Central memory CD4-positive, alpha-beta T cell (primary cell): ENCODE data around the gene WDCP.
"Not testable (repeated sequence)": the region's sequence is repeated elsewhere in the genome, so short reads cannot be mapped to it uniquely, and the experiment has no call there.

Experiments
- DNase-seq: peaks from one replicate; pipeline ENCODE4 v3.0.0; 2022
- total RNA-seq, 3 experiments: gene quantifications; one replicate each; lab custom pipeline; 2026; lab: John Stamatoyannopoulos, UW

The WDCP gene
- 6.9 to 36.0 (median 27.5) reads per million in 3 experiments for total RNA-seq

DNA sequence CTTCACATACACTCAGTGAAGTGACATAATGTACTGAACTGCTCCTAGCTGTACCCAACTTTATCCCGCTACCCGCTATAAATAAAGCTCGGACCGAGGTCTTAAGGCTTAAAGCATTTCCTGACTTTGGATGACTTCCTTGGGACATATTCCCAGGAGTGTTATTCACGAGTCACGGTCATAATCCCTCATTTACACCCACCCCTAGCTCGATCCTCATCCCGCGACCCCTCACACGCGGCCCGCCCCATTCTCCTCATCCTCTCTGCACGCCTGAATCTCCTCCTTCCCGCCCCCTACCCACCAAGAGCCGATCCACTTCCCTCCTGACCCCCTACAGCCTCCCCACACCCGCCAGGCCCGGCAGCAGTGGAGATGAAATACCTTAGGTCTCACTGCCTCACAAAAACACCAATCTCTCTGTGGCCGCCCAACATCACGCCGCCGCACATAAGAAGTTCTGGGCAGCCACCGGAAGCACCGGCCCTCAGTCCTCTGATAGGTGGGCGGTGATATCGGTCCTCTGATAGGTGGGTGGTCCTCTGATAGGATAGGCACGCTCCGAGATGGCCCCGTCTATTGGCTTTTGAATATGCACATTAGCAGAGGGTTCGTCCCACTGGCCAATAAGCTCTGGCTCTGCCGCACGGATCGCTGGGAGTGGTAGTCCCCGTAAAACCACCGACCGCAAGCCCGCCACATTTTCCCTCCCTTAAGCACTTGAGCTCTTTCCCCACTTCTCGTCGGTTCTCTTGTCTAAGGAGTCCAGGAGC, at the start of gene WDCP:
WDCP (minus strand) TSS at position 462 of the 773 bp plus-strand sequence. CDS start 7,897 bp downstream, outside the sequence.
- peak; percentile 94 for DNase-seq

DNA sequence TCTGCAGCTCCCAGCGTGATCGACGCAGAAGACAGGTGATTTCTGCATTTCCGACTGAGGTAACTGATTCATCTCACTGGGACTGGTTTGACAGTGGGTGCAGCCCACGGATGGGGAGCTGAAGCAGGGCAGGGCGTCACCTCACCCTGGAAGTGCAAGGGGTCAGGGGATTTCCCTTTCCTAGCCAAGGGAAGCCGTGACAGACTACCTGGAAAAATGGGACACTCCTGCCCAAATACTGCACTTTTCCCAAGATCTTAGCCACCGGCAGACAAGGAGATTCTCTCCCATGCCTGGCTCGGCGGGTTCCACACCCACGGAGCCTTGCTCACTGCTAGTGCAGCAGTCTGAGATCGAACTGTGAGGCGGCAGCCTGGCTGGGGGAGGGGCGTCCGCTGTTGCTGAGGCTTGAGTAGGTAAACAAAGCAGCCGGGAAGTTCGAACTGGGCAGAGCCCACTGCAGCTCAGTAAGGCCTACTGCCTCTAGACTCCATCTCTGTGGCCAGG, 48.0 kb upstream of the WDCP start:
- not testable (repeated sequence) for DNase-seq

DNA sequence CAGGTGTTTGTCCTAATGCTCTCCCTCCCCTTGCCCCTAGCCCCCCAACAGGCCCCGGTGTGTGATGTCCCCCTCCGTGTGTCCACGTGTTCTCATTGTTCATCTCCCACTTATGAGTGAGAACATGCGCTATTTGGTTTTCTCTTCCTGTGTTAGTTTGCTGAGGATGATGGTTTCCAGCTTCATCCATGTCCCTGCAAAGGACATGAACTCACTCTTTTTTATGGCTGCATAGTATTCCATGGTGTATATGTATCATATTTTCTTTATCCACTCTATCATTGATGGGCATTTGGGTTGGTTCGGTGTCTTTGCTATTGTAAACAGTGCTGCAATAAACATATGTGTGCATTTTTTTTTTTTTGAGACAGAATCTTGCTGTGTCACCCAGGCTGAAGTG, 46.1 kb upstream of the WDCP start:
- not testable (repeated sequence) for DNase-seq

- no peak for DNase-seq
Measured at GRCh38 chr2:24088821-24089359, 41.7 kb upstream of the WDCP start.

DNA sequence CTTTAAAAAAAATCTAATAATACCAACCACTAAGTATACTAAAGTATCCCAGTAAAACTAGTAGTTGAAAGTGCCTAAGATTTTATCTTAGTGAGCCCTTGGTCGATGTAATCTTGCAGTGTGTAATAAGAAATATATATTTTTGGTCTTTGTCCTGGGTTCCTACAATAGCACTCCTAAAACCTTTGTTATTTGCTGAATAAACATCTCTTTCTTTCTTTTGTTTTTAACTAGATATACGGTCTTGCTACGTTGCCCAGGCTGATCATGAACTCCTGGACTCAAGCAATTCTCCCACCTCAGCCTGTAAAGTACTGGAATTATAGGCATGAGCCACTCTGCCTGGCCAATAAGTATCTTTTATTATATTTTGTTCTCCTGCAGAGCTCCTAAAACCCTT, 39.8 kb upstream of the WDCP start:
- no peak for DNase-seq

GRCh38 chr2:24086241-24086640, 39.0 kb upstream of the WDCP start:
- DNase-seq: no peak

DNA sequence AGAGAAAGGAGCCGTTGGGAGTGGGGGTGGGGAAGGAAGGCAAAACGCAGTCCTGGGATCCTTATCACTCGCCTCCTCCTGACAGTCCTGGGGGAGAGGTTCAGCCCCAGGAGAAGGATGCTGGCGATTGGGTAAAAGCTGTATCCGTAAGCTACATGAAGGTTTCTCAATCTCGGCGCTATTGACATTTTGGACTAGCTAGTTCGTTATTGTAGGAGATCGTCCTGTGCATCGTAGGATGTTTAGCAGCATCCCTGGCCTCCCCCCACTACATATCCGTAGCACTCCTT, 38.0 kb upstream of the WDCP start:
- DNase-seq: no peak

- DNase-seq: peak; percentile 76
Measured at GRCh38 chr2:24084386-24085199, 37.4 kb upstream of the WDCP start, which contains the start of gene TP53I3. Gene TP53I3 (minus strand): TSS chr2:24084834. CDS start chr2:24084326, 508 bp downstream.

DNA sequence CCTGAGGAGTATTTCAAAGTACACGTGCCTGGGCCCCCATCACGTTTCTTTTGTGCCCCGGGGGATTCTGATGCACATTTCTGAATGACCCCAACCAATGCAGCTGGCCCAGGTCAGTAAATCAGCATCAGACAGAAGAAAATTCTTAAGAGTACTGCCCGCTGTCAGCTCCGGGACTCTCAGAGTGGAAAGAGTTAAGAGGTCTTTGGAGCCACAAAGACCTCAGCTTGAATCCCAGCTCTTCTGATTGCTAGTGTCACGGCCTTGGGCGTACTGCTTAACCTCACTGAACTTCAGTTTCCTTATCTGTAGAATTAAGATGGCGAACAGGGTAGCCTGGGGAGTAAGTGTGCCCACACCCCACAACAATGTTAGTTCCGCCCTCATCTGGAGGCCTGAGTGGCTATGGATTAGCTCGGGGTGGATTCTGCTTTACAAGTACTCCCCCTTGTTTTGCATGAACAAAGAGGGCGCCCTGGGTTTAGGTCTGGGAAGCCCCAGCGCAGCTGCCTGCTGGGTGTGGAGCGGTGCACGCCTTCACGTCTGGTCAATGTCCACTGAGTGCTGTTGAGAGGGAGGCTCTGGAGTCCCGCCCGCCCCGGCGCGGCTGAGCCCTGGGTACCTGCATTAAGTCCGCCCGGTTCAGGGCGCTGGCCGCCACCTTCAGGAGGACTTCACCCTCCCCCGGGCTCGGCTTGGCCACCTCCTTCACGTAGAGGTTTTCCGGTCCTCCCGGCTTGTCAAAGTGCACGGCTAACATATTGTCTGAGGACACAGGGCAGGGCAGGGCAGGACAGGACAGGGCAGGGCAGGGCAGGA, 36.6 kb upstream of the WDCP start:
- DNase-seq: no peak

- DNase-seq: no peak
Measured at GRCh38 chr2:24082787-24083566, 35.8 kb upstream of the WDCP start.

DNA sequence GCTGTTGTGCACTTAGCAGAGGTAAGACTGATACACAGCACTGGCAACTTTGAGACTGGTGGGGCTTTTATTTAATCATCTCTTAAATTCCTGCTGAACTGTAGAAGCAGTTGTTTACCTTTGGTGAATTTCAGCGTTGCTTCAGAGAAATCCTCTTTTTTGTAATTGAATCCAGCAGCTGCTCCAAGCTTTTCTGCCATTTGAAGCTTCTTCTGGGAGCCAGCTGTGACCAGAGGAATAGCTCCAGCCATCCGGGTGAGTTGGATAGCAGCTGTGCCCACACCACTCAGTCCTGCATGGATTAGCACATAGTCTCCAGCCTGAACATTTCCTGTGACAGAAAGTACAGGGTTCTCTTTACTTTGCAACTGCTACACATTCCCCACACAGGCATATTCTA, 33.5 kb upstream of the WDCP start:
- no peak for DNase-seq

DNA sequence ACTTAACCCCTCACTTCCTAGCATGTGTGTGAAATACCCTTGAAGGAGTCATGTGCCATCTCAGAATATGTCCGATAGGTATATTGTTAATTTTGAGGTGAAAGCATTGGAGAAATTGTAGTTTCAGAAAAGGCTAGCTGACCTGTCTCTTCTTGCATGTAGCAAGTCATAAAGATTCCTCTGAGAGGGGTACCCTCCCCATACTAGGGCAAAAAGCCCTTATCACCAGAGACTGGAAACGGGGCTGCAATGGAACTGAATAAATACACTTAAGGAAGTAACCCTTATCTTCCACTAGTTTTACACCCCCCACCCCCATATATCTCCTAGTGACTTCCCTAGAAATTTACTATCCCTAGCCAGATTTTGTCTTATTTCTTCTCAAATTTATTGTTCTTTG, 30.7 kb upstream of the WDCP start:
- no peak for DNase-seq

DNA sequence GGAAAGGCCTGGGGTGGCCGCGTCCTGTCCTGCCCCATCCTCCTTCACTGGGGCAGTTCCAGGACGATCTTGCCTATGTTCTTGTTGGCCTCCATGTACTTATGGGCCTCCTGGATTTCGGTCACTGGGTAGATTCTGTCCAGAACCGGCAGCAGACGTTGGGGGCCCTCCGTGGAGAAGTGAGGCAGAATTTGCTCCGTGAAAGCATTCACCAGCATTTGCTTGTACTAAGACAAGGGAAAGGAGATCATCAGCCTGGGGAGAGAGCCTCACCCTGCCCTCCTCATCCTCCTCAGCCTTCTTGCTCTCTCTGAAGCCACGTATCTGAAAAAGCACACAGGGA, 30.3 kb upstream of the WDCP start:
- DNase-seq: peak; percentile 3

GRCh38 chr2:24076849-24077534, 29.8 kb upstream of the WDCP start:
- DNase-seq: no peak

DNA sequence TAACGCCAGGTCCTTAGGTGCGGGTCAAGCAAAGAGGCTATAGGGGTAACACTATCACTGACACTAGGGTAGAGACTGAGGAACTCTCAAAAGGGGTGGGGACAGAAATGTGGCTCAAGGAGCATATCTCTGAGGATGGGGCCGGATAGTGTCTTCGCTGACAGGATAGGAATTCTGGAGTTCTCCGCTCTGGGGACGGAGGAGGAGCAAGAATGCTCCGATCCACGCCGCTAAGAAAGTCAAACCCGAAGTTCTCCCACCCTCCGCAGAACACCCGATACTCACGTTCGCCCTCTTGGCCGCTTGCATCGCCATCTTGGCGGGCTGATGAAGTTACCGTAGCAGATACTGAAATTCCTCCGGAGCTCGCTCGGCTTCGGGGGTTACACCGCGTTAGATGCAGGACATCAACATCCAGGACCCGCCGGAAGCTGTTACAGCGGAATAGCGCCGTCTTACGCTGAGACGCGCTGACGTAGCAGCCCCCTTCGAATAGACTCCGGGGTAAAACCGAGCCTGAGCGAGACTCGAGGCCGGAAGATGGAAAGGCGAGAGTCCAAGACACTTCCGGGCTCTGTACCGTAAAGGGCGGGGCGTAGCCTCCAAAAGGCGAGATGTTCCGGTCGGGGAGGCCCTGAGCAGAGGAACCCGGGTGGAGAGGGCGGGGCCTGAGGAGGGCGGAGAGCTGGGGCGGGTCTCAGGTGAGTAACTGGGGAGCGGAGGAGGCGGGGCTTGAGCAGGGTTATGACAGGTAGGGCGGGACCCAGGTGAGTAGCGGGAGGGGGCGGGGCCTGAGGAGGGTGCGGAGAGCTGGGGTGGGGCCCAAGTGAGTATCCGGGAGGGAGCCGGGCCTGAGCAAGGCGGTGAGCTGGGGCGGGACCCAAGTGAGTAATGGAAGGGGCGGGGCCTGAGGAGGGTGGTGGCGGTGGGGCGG, 29.0 kb upstream of the WDCP start, which contains the start of gene SF3B6:
SF3B6 (minus strand) TSS at position 412 of the 934 bp plus-strand sequence; CDS start at position 315, 97 bp downstream.
- peak; percentile 99 for DNase-seq

DNA sequence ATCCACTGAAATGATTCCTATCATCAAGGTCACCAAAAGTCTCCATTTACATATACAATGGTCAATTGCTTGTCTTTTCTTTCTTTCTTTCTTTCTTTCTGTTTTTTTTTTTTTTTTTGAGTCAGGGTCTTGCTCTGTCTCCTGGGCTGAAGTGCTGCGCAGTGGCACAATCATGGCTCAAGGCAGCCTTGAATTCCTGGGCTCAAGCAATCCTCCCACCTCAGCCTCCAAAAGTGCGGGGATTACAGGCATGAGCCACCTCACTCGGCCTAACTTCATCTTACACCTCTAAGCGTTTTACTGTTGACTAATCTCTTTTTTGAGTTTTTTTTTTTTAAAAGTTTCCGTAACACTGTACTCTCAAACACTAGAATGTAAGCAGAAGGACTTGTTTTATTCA, 28.1 kb upstream of the WDCP start:
- no peak for DNase-seq

GRCh38 chr2:24073816-24074215, 26.6 kb upstream of the WDCP start:
- DNase-seq: no peak

DNA sequence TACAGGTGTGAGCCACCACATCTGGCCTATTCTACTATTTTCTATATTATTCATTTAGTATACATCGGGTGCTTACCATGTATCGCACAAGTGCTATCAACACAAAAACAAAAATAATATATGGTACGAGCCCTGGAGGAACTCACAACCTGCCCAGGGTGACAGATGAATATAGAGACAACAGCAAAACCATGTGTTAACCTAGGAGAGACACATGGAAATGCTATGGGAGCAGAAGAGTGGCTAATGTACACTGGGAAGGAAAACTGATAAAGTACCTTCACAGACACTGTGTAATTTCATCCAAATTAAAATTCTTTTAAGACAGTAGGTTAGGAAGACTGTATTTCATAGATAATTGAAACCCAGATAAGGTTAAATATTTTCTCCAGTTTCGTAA, 25.1 kb upstream of the WDCP start:
- DNase-seq: no peak

GRCh38 chr2:24065341-24065740, 18.1 kb upstream of the WDCP start:
- no peak for DNase-seq
